ENCODE results near the gene SRP72. TPM values are rescaled to one million over a fixed set of nuclear protein-coding genes. Genes with fewer than 3 reads are reported as not detected.
"Not testable (repeated sequence)": the region's sequence is repeated elsewhere in the genome, so short reads cannot be mapped to it uniquely, and the experiment has no call there.

Gene SRP72
- total RNA-seq, 3 donors from 2014 or later, result 54.8 to 68.8 (median 63.9) TPM

GRCh38 chr4:56448301-56448700 lies 19.1 kb upstream of the SRP72 start:
- no peak for ATAC-seq
- TF ChIP-seq, protein P1, sequence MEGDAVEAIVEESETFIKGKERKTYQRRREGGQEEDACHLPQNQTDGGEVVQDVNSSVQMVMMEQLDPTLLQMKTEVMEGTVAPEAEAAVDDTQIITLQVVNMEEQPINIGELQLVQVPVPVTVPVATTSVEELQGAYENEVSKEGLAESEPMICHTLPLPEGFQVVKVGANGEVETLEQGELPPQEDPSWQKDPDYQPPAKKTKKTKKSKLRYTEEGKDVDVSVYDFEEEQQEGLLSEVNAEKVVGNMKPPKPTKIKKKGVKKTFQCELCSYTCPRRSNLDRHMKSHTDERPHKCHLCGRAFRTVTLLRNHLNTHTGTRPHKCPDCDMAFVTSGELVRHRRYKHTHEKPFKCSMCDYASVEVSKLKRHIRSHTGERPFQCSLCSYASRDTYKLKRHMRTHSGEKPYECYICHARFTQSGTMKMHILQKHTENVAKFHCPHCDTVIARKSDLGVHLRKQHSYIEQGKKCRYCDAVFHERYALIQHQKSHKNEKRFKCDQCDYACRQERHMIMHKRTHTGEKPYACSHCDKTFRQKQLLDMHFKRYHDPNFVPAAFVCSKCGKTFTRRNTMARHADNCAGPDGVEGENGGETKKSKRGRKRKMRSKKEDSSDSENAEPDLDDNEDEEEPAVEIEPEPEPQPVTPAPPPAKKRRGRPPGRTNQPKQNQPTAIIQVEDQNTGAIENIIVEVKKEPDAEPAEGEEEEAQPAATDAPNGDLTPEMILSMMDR (IDR thresholded peaks at IDR 0.05), result no peak
- no peaks in the 10 kb centered on the region for H3K9me3 ChIP-seq
- H3K36me3 ChIP-seq (ENCODE audit: low read depth), result no peaks in the 10 kb centered on the region
- H3K4me3 ChIP-seq, result no peak overlapping the region
- DNase-seq, result no peak
- H3K4me1 ChIP-seq (ENCODE audit: low read depth), result no peaks in the 10 kb centered on the region
- intact Hi-C loops (cut with DNase I, micrococcal nuclease), result no loop called here

DNA sequence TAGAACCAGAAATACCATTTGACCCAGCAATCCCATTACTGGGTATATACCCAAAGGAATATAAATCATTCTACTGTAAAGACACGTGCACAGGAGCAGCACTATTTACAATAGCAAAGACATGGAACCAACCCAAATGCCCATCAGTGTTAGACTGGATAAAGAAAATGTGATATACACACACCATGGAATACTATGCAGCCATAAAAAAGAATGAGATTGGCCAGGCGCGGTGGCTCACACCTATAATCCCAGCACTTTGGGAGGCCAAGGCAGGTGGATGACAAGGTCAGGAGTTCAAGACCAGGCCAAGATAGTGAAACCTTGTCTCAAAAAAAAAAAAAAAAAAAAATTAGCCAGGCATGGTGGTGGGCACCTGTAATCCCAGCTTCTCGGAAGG lies 17.9 kb upstream of the SRP72 start:
- H3K4me1 ChIP-seq (ENCODE audit: low read depth); DNase-seq; H3K4me3 ChIP-seq; H3K36me3 ChIP-seq (ENCODE audit: low read depth); H3K9me3 ChIP-seq; ATAC-seq; intact Hi-C loops (cut with DNase I, micrococcal nuclease): not testable (repeated sequence)

DNA sequence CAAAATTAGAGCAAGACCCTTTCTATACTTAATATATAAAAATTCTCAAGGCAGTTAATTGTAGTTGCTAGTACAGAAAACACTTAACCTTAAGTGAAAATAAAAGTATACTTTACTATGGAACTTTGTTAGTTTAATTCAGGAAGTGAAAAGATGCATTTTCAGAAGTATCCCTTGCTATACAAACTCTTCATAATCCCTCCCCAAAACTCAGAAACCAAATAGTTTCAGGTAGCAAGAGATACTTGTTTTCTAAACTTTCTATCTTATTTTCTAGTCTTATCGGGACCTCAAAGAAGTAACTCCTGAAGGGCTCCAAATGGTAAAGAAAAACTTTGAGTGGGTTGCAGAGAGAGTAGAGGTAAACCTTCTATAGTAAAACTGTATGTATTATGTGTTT lies 17.1 kb upstream of the SRP72 start:
- H3K9me3 ChIP-seq, result no peaks in the 10 kb centered on the region
- no peak overlapping the region for H3K4me3 ChIP-seq
- no peaks in the 10 kb centered on the region for H3K4me1 ChIP-seq (ENCODE audit: low read depth)
- H3K36me3 ChIP-seq (ENCODE audit: low read depth), result no peaks in the 10 kb centered on the region
- intact Hi-C loops (cut with DNase I, micrococcal nuclease), result no loop called here
- DNase-seq (no peak), ATAC-seq (no peak)
- TF ChIP-seq, protein P1 (IDR thresholded peaks at IDR 0.05), result no peak

- H3K4me1 ChIP-seq (ENCODE audit: low read depth), result no peaks in the 10 kb centered on the region
- no peaks in the 10 kb centered on the region for H3K9me3 ChIP-seq
- DNase-seq, result no peak
- intact Hi-C loops (cut with DNase I, micrococcal nuclease), result no loop called here
- H3K4me3 ChIP-seq, result no peak overlapping the region
- H3K36me3 ChIP-seq (ENCODE audit: low read depth), result no peaks in the 10 kb centered on the region
- ATAC-seq, result no peak
- TF ChIP-seq, protein P1 (IDR thresholded peaks at IDR 0.05), result no peak
These were observed 7.3 kb upstream of the SRP72 start for GRCh38 chr4:56460085-56460484.

DNA sequence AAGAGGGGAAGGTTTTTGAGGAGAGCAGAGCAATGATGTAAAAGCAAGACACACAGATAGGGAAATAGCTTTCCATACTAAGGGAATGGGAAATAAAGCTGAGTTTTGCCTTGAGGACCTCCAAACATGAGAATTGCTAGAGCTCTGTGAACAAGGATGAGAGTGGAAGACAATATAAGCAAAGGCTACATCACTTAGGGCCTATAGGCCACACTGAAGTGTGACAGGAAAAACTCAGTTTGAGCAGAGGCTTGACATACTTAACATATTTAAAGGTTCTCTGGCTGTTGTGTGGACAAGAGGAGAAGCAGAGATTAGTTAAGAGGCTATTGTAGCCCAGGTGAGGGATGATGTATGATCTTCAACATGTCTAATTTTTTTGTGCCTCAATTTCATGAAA lies 5.3 kb upstream of the SRP72 start:
- no peak for ATAC-seq
- TF ChIP-seq, protein P1 (IDR thresholded peaks at IDR 0.05), result no peak

DNA sequence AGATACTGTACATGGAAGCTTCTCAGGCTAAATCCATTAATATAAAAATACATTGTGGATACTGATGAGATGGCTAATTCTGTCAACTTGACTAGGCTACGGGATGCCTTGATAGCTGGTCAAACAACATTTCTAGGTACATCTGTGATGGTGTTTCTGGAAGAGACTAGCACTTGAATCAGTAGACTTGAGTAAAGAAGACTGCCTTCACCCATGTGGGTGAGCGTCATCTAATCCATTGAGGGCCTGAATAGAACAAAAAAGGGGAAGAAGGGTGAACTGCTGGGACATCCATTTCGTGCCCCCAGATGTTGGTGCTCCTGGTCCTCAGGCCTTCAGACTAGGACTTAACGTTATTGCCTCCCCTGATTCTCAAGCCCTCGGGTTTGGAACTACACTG lies 3.7 kb upstream of the SRP72 start:
- Histone ChIP-seq H3K4me3 (no peak overlapping the region), H3K36me3 (ENCODE audit: low read depth) (no peaks in the 10 kb centered on the region), H3K9me3 (no peaks in the 10 kb centered on the region), H3K4me1 (ENCODE audit: low read depth) (peaks cover 14% of the 10 kb centered on the region)
- ATAC-seq (no peak), DNase-seq (no peak)
- TF ChIP-seq, protein P1 (IDR thresholded peaks at IDR 0.05), result no peak
- intact Hi-C loops (cut with DNase I, micrococcal nuclease), result no loop called here

More for the DNA sequence above, 5.3 kb upstream of the SRP72 start:
- H3K9me3 ChIP-seq, result no peaks in the 10 kb centered on the region
- DNase-seq, result no peak
- H3K4me3 ChIP-seq, result no peak overlapping the region
- no peaks in the 10 kb centered on the region for H3K36me3 ChIP-seq (ENCODE audit: low read depth)
- intact Hi-C loops (cut with DNase I, micrococcal nuclease), result no loop called here
- H3K4me1 ChIP-seq (ENCODE audit: low read depth), result peaks cover 9% of the 10 kb centered on the region

All from mucosa of descending colon (tissue), 3 donors.